BJ (cell line): ENCODE data around the gene PHACTR3. TPM values are rescaled to one million over a fixed set of nuclear protein-coding genes. Genes with fewer than 3 reads are reported as not detected.

Experiments used
- CTCF ChIA-PET: fragments of 350-600 bp; formaldehyde crosslinking; extraction: SDS; loops from one replicate; lab custom pipeline; 2021; ENCODE audit warnings: antibody characterized with exemption, inconsistent platforms; lab: Yijun Ruan, JAX
- POLR2A ChIA-PET: fragments of 300-600 bp; sonication (Branson Sonifier 250); formaldehyde crosslinking; extraction: SDS; loops from one replicate; lab custom pipeline; 2021; ENCODE audit warnings: antibody characterized with exemption; lab: Charles Lee
- DNase-seq: peaks from one replicate; pipeline ENCODE4 v3.0.0-alpha.2; 2011; ENCODE audit warnings: low read depth
- H3K27me3 ChIP-seq: 2 replicates; pipeline ENCODE4 v1.6.0; 2011; ENCODE audit warnings: low read length; ENCODE audit not compliant: control insufficient read depth, insufficient read depth
- H3K36me3 ChIP-seq: 2 replicates; pipeline ENCODE4 v1.5.1; 2011; ENCODE audit warnings: low read length; ENCODE audit not compliant: control insufficient read depth, insufficient read depth
- H3K4me3 ChIP-seq: 2 replicates; pipeline ENCODE4 v1.5.1; 2011; ENCODE audit warnings: low read depth, mild to moderate bottlenecking, control low read depth, low read length
- CTCF ChIP-seq: IDR thresholded peaks from 2 replicates; pipeline ENCODE4 v1.5.1; 2011; ENCODE audit warnings: low read depth, mild to moderate bottlenecking, control low read depth, inconsistent platforms, low read length, moderate library complexity; ENCODE audit not compliant: insufficient read depth
- polyA plus RNA-seq: library from polyadenylated mRNA; depleted of rRNA; stranded (reverse); fragments of >200 nt; gene quantifications from 2 replicates; pipeline ENCODE4 v1.2.3, GENCODE V29; 2011

The PHACTR3 gene
- polyA plus RNA-seq, 1 experiment: not detected

DNA sequence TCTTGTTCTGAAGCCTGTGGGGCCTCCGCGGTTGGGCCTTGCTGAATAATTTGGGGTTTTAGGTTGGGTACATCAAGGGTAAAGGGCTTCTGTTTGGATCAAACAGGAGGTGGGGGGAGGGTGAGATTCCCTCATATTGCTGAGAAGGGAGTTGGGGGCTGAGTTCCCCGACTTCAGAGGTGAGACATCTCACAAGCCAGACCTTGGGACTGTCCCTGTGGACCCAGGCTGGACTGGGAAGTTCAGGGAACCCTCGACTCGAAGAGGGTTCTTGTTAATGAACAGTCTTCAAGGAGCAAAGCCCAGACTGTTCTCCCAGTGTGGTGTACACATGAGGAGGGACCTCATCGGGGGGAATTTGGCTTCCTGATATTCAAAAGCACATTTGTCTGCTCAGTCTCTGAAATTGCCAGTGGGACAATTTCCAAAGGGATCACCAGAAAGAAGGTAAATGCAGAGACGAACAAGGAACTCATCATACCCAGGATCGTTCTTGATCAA is 210.6 kb downstream of the PHACTR3 start:
- POLR2A ChIA-PET: no interaction called here
- DNase-seq: no peak
- no peak overlapping the region for H3K4me3 ChIP-seq
- CTCF ChIA-PET: no interaction called here
- H3K27me3 ChIP-seq: no peaks in the 10 kb centered on the region
- no peaks in the 10 kb centered on the region for H3K36me3 ChIP-seq
- no peak for TF ChIP-seq CTCF

- Histone ChIP-seq H3K27me3 (no peaks in the 10 kb centered on the region), H3K4me3 (no peak overlapping the region), H3K36me3 (no peaks in the 10 kb centered on the region)
- POLR2A ChIA-PET: no interaction called here
- no peak for DNase-seq
- TF ChIP-seq CTCF: no peak
- CTCF ChIA-PET: no interaction called here
These were observed 211.9 kb downstream of the PHACTR3 start for GRCh38 chr20:59816146-59816738.

DNA sequence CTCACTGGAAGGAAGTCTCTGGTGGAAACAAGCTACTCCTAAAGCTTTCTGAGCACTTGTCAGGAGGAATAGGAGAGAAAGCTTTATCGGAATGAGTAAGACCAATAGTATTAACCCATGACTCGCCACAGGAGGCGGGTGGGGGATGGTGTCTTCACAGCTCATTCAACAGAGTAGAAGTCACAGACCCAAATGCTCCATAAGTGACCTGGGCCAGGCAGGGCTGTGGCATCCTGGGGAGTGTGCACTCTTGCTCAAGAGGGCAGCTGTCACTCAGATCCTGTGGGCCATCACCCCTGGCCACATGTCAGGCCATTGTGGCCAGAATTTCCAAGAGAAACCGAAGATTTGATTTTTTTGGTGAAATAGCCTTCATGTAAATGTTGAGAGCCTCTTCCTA is 213.1 kb downstream of the PHACTR3 start:
- CTCF ChIA-PET: no interaction called here
- Histone ChIP-seq H3K27me3 (no peaks in the 10 kb centered on the region), H3K4me3 (no peak overlapping the region), H3K36me3 (no peaks in the 10 kb centered on the region)
- POLR2A ChIA-PET: no interaction called here
- TF ChIP-seq CTCF: no peak
- no peak for DNase-seq

GRCh38 chr20:59817846-59818615 is 213.7 kb downstream of the PHACTR3 start:
- TF ChIP-seq CTCF: no peak
- no peak overlapping the region for H3K4me3 ChIP-seq
- POLR2A ChIA-PET: no interaction called here
- CTCF ChIA-PET: no interaction called here
- no peaks in the 10 kb centered on the region for H3K36me3 ChIP-seq
- DNase-seq: no peak
- no peaks in the 10 kb centered on the region for H3K27me3 ChIP-seq

DNA sequence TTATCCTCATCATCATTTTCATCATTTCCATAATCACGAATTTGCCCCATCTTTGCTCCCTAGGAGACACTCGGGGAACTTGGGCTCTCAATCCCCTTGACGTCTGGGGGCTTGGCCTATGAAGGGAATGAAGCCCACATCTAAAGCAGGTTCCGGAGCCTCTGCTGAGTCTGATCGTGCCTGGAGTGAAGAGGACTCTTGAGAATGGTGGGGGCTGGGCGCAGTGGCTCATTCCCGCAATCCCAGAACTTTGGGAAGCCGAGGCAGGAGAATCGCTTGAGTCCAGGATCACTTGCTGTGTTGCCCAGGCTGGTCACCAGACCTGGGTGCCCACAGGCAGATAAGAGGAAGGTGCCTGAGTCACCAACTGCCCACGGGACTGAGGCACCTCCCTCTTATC is 214.6 kb downstream of the PHACTR3 start:
- H3K27me3 ChIP-seq: no peaks in the 10 kb centered on the region
- ChIA-PET CTCF (no interaction called here), POLR2A (no interaction called here)
- TF ChIP-seq CTCF: no peak
- no peaks in the 10 kb centered on the region for H3K36me3 ChIP-seq
- no peak overlapping the region for H3K4me3 ChIP-seq
- DNase-seq: no peak
